Kidney epithelial cell (primary cell): Measurements from ENCODE around the gene XRN2. TPM values are rescaled to one million over a fixed set of nuclear protein-coding genes. Genes with fewer than 3 reads are reported as not detected.

ENCODE experiments used
- DNase-seq: peaks from one replicate; pipeline ENCODE4 v3.0.0-alpha.2; 2010; ENCODE audit warnings: low read depth
- H3K27me3 ChIP-seq: 2 replicates; pipeline ENCODE4 v1.6.0; 2011; ENCODE audit warnings: low read length; ENCODE audit not compliant: control insufficient read depth, insufficient read depth
- H3K36me3 ChIP-seq: 2 replicates; pipeline ENCODE4 v1.5.1; 2011; ENCODE audit warnings: low read length; ENCODE audit not compliant: control insufficient read depth, insufficient read depth
- H3K4me3 ChIP-seq: 2 replicates; pipeline ENCODE4 v1.5.1; 2011; ENCODE audit warnings: low read depth, mild to moderate bottlenecking, control low read depth, low read length
- CTCF ChIP-seq: IDR thresholded peaks from 2 replicates; pipeline ENCODE4 v1.5.1; 2011; ENCODE audit warnings: mild to moderate bottlenecking, moderate library complexity, low read length, control low read depth, inconsistent platforms; ENCODE audit not compliant: insufficient read depth, poor library complexity, severe bottlenecking
- total RNA-seq: library from RNA; depleted of rRNA; stranded (reverse); fragments of >200 nt; gene quantifications from 2 replicates; pipeline ENCODE4 v1.2.3, GENCODE V29; 2015

XRN2 gene
- total RNA-seq, 1 donor from 2014 or later, result 107 TPM

- no peak for TF ChIP-seq CTCF
- no peak for DNase-seq
- Histone ChIP-seq H3K36me3 (no peaks in the 10 kb centered on the region), H3K4me3 (no peak overlapping the region), H3K27me3 (peaks cover 67% of the 10 kb centered on the region)
These were observed 92.0 kb downstream of the XRN2 start for GRCh38 chr20:21395051-21395665.

- no peak for TF ChIP-seq CTCF
- DNase-seq, result no peak
- Histone ChIP-seq H3K36me3 (no peaks in the 10 kb centered on the region), H3K27me3 (peaks cover 64% of the 10 kb centered on the region), H3K4me3 (no peak overlapping the region)
These were observed 92.8 kb downstream of the XRN2 start for GRCh38 chr20:21395666-21396598.

GRCh38 chr20:21396599-21397340 lies 93.6 kb downstream of the XRN2 start:
- Histone ChIP-seq H3K27me3 (peaks cover 57% of the 10 kb centered on the region), H3K4me3 (no peak overlapping the region), H3K36me3 (no peaks in the 10 kb centered on the region)
- DNase-seq, result no peak
- TF ChIP-seq CTCF, result no peak

DNA sequence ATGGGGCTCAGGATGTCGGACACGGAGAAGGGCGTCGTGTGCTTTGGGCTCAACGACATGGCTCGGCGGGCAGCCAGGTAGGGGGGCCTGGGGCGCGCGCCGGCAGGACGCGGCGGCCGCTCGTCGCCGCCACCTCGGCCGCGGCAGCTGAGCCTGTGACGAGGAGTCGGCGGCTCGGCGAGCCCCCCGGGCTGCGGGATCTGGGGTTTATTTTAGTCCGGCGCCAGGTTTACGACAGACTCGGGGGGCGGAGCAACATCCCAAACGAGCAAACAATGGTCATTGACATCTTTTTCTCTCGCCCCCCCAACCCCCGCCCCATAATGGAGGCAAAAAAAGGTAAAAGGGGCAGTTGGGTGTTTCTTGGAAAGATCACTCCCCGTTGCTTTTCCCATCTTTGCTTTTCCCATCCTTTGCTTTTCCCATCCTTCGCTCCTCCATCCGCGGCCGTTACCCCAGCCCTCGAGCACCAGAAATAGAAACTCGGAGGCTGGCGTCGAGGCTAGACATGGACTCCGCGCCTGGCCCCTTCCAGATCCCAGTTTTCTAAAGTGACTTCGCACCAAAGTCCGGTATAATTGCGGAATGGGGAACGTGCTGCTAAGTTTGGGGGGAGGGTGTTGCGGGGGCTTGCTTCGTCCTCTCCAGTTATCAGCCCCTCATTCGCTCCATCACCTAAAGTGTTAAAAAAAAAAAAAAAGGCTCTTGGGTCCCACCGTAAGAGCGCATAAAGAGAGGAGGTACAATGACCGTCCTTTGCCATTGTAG lies 94.4 kb downstream of the XRN2 start, which contains the start of gene NKX2-4:
Gene NKX2-4, minus strand, starts transcription at position 186 of the 768 bp plus-strand sequence. Its CDS starts 127 bp downstream, at position 59.
- DNase-seq, result no peak
- no peaks in the 10 kb centered on the region for H3K36me3 ChIP-seq
- no peak for TF ChIP-seq CTCF
- peaks cover 50% of the 10 kb centered on the region for H3K27me3 ChIP-seq
- H3K4me3 ChIP-seq, result no peak within 1 kb of the TSS
